HG03571 (cell line): ENCODE results near the gene ZNF346.

ENCODE experiments used
- ATAC-seq: cut with Tn5 transposase; IDR thresholded peaks from one replicate; pipeline ENCODE4 v1.9.1; 2021; ENCODE audit not compliant: unreplicated experiment

Gene ZNF346

GRCh38 chr5:177093082-177093712 lies 70.7 kb downstream of the ZNF346 start:
- no peak for ATAC-seq

- no peak for ATAC-seq
These were observed 71.3 kb downstream of the ZNF346 start for GRCh38 chr5:177093803-177094202.

GRCh38 chr5:177094224-177095087 lies 72.0 kb downstream of the ZNF346 start:
- no peak for ATAC-seq

GRCh38 chr5:177095088-177095669 lies 72.7 kb downstream of the ZNF346 start:
- ATAC-seq: no peak

GRCh38 chr5:177096162-177097015 lies 73.9 kb downstream of the ZNF346 start:
- no peak for ATAC-seq

GRCh38 chr5:177097016-177097985 lies 74.8 kb downstream of the ZNF346 start:
- no peak for ATAC-seq

GRCh38 chr5:177098120-177098469 lies 75.6 kb downstream of the ZNF346 start:
- ATAC-seq: no peak

- no peak for ATAC-seq
These were observed 76.1 kb downstream of the ZNF346 start for GRCh38 chr5:177098470-177099141.

- no peak for ATAC-seq
These were observed 77.1 kb downstream of the ZNF346 start for GRCh38 chr5:177099422-177100093.

- ATAC-seq: no peak
These were observed 78.2 kb downstream of the ZNF346 start for GRCh38 chr5:177100714-177101121.

- ATAC-seq: no peak
These were observed 81.2 kb downstream of the ZNF346 start for GRCh38 chr5:177103523-177104253.

GRCh38 chr5:177105691-177106476 lies 83.4 kb downstream of the ZNF346 start:
- no peak for ATAC-seq

GRCh38 chr5:177107159-177107558 lies 84.7 kb downstream of the ZNF346 start:
- no peak for ATAC-seq

GRCh38 chr5:177109810-177110209 lies 87.3 kb downstream of the ZNF346 start:
- no peak for ATAC-seq

- no peak for ATAC-seq
These were observed 89.4 kb downstream of the ZNF346 start for GRCh38 chr5:177111720-177112394.

- ATAC-seq: no peak
These were observed 90.2 kb downstream of the ZNF346 start for GRCh38 chr5:177112589-177113220.
